Left colon (tissue), 2 donors: ENCODE data around the gene MGAT4A. TPM values are rescaled to one million over a fixed set of nuclear protein-coding genes. Genes with fewer than 3 reads are reported as not detected.
"Not testable (repeated sequence)": the region's sequence is repeated elsewhere in the genome, so short reads cannot be mapped to it uniquely, and the experiment has no call there.

ENCODE experiments used
- ATAC-seq: fragments of 200-7000 bp; cut with Tn5 transposase; one replicate; pipeline ENCODE4 v1.9.1; 2020; ENCODE audit warnings: mild to moderate bottlenecking, moderate library complexity
- DNase-seq, 2 donors: peaks; one replicate each; pipeline ENCODE4 v3.0.0-alpha.2; 2020
- intact Hi-C, 2 donors: fragments of 100-400 bp; cut with DNase I in 1 of 2; cut with micrococcal nuclease in 1 of 2; formaldehyde crosslinking; loops; one replicate each; pipeline versions ENCODE4 v1.11.2 to v1.14.0; 2022; cut with DNase I, micrococcal nuclease
- total RNA-seq, 2 donors: library from RNA; stranded (reverse); fragmentation: NEBNext Ultra II Directional; extraction: Animal tissue kit (Norgen Biotek cat#: 25700); gene quantifications; one replicate each; pipeline ENCODE4 v1.2.1, GENCODE V29; 2021
- donor health status: DM: no; HTN: no; CAD: no.
- donor health status: DM: yes; HTN: yes; CAD: no.

MGAT4A gene
- total RNA-seq, 2 donors from 2014 or later, result 115 to 154 TPM

DNA sequence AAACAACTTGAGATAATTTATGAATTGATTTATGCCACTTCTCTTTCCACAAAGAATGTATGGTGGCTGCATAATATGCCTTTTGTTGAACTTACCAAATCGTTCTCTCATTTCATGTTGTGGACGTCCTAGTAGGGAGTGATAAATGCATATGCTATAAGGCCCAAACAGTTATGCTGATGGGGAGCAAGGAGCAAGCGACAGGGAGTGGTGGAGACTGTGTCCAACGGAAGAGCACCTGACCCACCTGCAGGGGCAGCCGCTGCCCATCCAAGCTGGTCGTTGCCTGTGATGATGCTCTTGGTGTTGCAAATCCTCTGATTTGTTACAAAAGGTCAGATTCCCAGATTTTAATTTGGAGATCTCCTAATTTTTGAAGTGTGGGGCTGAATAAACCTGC lies 31.0 kb upstream of the MGAT4A start:
- DNase-seq, result no peak
- intact Hi-C loops, result no loop called here
- ATAC-seq, result no peak

GRCh38 chr2:98761267-98761781 lies 30.4 kb upstream of the MGAT4A start:
- ATAC-seq (no peak), DNase-seq (no peak)
- intact Hi-C loops, result no loop called here

DNA sequence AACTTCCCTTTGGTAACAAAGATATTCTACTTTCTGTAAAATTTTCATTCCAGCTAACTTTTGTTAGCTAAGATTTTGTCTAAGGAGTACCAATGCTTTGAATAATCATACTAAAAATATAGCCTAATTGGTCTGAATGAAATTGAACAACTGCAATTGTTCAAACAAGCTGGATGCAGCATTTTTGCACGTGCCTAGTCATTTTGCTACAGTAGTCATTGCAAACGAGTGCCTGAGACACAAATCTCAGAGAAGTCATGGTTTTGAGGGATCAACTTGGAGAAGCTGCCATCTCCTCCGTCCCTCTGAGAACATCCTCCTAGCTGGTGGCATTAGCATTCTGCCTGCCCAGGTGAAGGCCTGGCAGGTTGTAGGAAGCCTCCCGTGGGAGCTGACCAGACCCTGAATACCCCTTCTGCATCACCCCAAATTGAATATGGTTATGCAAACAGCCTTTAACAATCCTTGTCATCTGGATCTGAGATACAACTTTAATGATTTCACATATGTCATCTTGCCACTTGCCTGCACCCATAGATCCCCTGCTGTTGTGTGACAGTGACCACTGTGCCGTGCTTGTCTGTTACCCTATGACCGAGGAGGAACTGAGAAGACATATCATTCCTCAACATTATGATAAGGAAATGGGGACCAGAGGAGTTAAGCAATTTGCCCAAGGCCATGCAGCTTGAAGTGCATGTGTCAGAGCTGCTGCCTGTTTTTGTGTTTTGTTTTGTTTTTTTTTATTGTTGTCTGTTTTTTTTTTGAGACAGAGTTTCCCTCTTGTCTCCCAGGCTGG lies 29.1 kb upstream of the MGAT4A start:
- intact Hi-C loops, result no loop called here
- DNase-seq, result no peak
- no peak for ATAC-seq

GRCh38 chr2:98759338-98759737 lies 28.4 kb upstream of the MGAT4A start:
- ATAC-seq, result no peak
- intact Hi-C loops, result no loop called here

DNA sequence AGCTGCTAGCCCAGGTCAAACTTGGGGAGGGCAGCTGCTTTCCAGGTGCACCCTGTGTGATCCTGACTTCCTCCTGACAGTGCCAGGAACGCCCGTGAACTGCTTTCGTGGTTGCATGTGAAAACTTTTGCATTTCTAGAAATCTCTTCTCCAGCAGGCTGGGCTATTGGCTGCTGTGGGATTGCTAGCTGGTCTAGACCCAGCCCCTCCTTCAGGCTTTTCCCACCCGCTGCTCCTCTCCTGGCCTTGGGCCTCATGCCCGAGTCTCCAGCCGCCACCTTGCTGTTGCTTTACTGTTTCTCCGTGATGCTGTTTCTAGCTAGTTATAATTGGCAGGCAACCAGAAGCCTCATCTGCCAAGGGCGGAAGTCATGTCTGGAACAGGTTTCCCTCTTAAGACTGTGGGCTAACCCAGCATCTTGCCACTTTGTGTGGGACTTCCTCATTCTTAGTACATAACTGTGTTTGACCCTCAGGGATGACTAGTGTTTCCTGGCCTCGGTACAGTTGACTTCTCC lies 27.0 kb upstream of the MGAT4A start:
- DNase-seq (peak; percentile 63 to 76), ATAC-seq (peak; percentile 93)
- intact Hi-C loops, result no loop called here

More at GRCh38 chr2:98759338-98759737, 28.4 kb upstream of the MGAT4A start:
- DNase-seq, result no peak

- ATAC-seq, result no peak
- intact Hi-C loops, result no loop called here
Measured at GRCh38 chr2:98753801-98754200, 22.9 kb upstream of the MGAT4A start.

GRCh38 chr2:98752711-98753110 lies 21.8 kb upstream of the MGAT4A start:
- intact Hi-C loops, DNase-seq, ATAC-seq: not testable (repeated sequence)

More at GRCh38 chr2:98753801-98754200, 22.9 kb upstream of the MGAT4A start:
- DNase-seq, result no peak

DNA sequence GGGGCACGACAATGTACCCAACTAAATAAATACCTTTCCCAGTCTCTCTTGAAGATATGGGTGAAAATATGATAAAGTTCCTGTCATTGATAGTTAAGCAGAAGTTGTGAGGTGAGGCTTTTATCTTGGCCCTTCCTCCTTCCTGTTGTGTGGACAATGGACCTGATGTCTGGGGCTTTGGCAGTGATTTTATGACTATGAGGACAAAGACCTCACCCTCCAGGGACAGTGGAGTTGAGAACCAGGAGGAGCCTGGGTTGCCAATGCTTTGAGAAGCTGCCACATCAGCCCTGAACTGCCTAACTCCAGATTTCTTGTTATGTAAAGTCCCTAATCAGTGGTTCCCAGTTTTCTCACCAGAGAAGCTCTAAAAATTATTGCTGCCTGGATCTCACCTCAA lies 20.8 kb upstream of the MGAT4A start:
- ATAC-seq (peak; percentile 92), DNase-seq (no peak)
- intact Hi-C loops, result no loop called here

GRCh38 chr2:98750593-98751282 lies 19.8 kb upstream of the MGAT4A start:
- intact Hi-C loops, result no loop called here
- DNase-seq (no peak), ATAC-seq (no peak)

- DNase-seq (no peak), ATAC-seq (peak; percentile 21)
- intact Hi-C loops, result no loop called here
Measured at GRCh38 chr2:98749066-98749450, 18.1 kb upstream of the MGAT4A start.

GRCh38 chr2:98748292-98749065 lies 17.5 kb upstream of the MGAT4A start:
- intact Hi-C loops, result no loop called here
- DNase-seq (no peak), ATAC-seq (no peak)

GRCh38 chr2:98747888-98748287 lies 17.0 kb upstream of the MGAT4A start:
- ATAC-seq, result no peak
- DNase-seq, result no peak
- intact Hi-C loops, result no loop called here

GRCh38 chr2:98746426-98746825 lies 15.5 kb upstream of the MGAT4A start:
- no peak for ATAC-seq
- intact Hi-C loops, result no loop called here
- no peak for DNase-seq

GRCh38 chr2:98744595-98744994 lies 13.7 kb upstream of the MGAT4A start:
- no peak for ATAC-seq
- intact Hi-C loops, result no loop called here
- no peak for DNase-seq

GRCh38 chr2:98743835-98744234 lies 12.9 kb upstream of the MGAT4A start:
- peak; percentile 94 for ATAC-seq
- DNase-seq, result peak in 1 of 2 donors; percentile 40
- intact Hi-C loops, result no loop called here

DNA sequence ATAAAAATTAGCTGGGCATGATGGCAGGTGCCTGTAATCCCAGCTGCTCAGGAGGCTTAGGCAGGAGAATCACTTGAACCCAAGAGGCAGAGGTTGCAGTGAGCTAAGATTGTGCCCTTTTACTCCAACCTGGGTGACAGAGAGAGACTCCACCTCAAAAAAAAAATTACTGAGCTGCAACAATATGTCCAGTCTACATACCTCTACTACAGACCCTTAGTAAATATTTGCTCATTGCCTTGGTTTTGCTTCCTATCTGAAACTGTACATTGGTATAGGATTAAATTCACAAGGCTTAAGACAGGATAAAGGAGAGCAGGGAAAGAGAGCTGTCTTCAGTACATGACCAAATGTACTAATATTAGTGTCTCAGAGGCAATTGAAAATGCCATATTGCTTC lies 8.1 kb upstream of the MGAT4A start:
- ATAC-seq (no peak), DNase-seq (no peak)
- intact Hi-C loops, result no loop called here

DNA sequence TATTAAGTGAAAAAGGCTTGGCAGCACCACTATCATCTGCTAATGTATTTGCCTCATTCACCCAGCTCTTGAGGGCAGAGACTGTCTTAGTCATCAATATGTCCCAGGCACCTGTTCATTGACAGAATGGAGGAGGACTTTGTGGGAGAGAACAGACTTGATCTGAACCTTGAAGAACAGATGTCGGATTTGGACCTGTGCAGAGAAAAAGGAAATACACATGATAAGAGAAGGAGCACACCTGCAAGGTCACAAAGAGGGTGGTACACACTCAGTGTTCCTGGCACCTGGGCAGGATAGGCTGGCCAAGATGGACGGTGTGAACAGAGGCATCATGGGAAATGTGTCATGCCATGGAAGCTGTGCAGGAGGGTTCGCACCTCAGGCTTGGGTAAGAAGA lies 7.4 kb upstream of the MGAT4A start:
- intact Hi-C loops, result no loop called here
- DNase-seq, result no peak
- no peak for ATAC-seq

GRCh38 chr2:98737848-98738247 lies 6.9 kb upstream of the MGAT4A start:
- no peak for DNase-seq
- intact Hi-C loops, result no loop called here
- no peak for ATAC-seq

DNA sequence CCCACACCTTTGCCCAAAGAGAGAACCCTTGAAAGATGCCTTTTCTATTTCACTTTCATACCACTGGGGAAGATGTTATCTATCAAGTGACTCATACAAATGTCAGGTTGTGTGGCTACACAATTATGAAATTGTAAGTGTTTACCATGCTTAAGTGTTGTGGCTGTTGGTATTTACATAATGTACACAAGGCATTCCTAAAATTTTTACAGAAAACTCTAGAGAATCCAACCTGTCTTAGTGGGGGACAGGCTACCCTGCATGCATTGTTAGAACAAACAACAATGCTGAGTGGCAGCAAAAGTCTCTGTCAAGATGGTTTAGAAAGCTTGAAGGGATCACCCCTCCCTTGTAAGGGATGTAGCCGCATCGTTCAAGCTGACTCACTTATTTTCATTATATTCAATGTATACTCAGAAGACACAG lies 5.5 kb upstream of the MGAT4A start:
- DNase-seq (no peak), ATAC-seq (no peak)
- intact Hi-C loops, result no loop called here
